Adipocyte (in vitro differentiated cells): Measurements from ENCODE around the gene SUSD4.

ENCODE experiments used
- DNase-seq: peaks from one replicate; pipeline ENCODE4 v3.0.0-alpha.2; 2015; ENCODE audit warnings: low read depth
- H3K27me3 ChIP-seq: replicated peaks from 2 replicates; pipeline ENCODE4 v1.7.0; 2013; ENCODE audit warnings: mild to moderate bottlenecking, low read length, moderate library complexity; ENCODE audit not compliant: control insufficient read depth, insufficient read depth
- H3K36me3 ChIP-seq: 2 replicates; pipeline ENCODE4 v1.7.0; 2013; ENCODE audit warnings: low read length, mild to moderate bottlenecking, moderate library complexity; ENCODE audit not compliant: control insufficient read depth, insufficient read depth, severe bottlenecking
- H3K4me1 ChIP-seq: 2 replicates; pipeline ENCODE4 v1.7.0; 2013; ENCODE audit warnings: mild to moderate bottlenecking, low read length, moderate library complexity; ENCODE audit not compliant: control insufficient read depth, insufficient read depth
- H3K4me3 ChIP-seq: 2 replicates; pipeline ENCODE4 v1.7.0; 2013; ENCODE audit warnings: mild to moderate bottlenecking, low read length, moderate library complexity
- H3K9ac ChIP-seq: 2 replicates; pipeline ENCODE4 v1.7.0; 2013; ENCODE audit warnings: mild to moderate bottlenecking, low read length, moderate library complexity
- H3K9me3 ChIP-seq: 2 replicates; pipeline ENCODE4 v1.7.0; 2013; ENCODE audit warnings: mild to moderate bottlenecking, low read length, moderate library complexity; ENCODE audit not compliant: control insufficient read depth

The SUSD4 gene

DNA sequence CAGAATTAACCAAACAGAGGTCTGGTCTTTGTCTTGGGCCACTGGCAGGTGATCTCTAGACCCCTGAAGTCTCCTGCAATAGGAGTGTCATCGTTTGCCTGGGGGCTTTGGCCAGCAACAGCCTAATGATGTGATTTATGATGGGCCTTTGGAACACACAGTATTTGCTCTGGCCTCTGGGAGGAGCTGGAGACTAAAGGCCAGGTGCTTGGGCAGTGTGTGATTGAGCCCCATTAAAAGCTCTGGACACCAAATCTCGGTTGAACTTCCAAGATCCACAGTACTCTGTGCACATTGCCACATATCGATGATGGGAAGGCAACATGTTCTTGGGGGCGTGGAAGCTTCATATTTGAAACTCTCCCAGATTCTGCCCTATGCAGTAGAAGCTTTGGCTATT lies 188.9 kb downstream of the SUSD4 start:
- Histone ChIP-seq H3K4me1 (no peaks in the 10 kb centered on the region), H3K4me3 (no peak overlapping the region), H3K36me3 (no peaks in the 10 kb centered on the region), H3K9me3 (no peaks in the 10 kb centered on the region), H3K9ac (no peak overlapping the region), H3K27me3 (no peaks in the 10 kb centered on the region)
- no peak for DNase-seq
